IgD-negative memory B cell (primary cell): Measurements from ENCODE around the gene VAMP2. TPM values are rescaled to one million over a fixed set of nuclear protein-coding genes. Genes with fewer than 3 reads are reported as not detected.

Source experiments
- H3K27ac Mint-ChIP-seq, 3 donors: one replicate each; pipeline ENCODE4 v1.8.0; 2020 to 2022; ENCODE audit warnings: mild to moderate bottlenecking in 3 of 3, mixed read lengths in 3 of 3, moderate library complexity in 1 of 3
- H3K27me3 Mint-ChIP-seq: one replicate; pipeline ENCODE4 v1.8.0; 2021; ENCODE audit warnings: mixed read lengths
- H3K36me3 Mint-ChIP-seq: one replicate; pipeline ENCODE4 v1.8.0; 2020; ENCODE audit warnings: mild to moderate bottlenecking, mixed read lengths
- H3K4me1 Mint-ChIP-seq, 3 donors: one replicate each; pipeline ENCODE4 v1.8.0; 2020 to 2022; ENCODE audit warnings: mixed read lengths in 3 of 3, mild to moderate bottlenecking in 1 of 3
- H3K4me3 Mint-ChIP-seq, 4 donors: one replicate each; pipeline ENCODE4 v1.8.0; 2020 to 2022; ENCODE audit warnings: mild to moderate bottlenecking in 4 of 4, mixed read lengths in 4 of 4, moderate library complexity in 3 of 4
- H3K9me3 Mint-ChIP-seq, 3 donors: one replicate each; pipeline ENCODE4 v1.8.0; 2020 to 2021; ENCODE audit warnings: mixed read lengths in 3 of 3, mild to moderate bottlenecking in 1 of 3
- polyA plus RNA-seq: library from polyadenylated mRNA; unstranded; fragments of 300-500 nt; fragmentation: Illumina TruSeq; gene quantifications from one replicate; pipeline ENCODE4 v1.2.3, GENCODE V29; 2021

Gene VAMP2
- polyA plus RNA-seq, 1 donor from 2014 or later = 83.7 TPM

GRCh38 chr17:8144401-8145231, 18.1 kb downstream of the VAMP2 start:
- no peak overlapping the region for H3K27ac Mint-ChIP-seq

GRCh38 chr17:8143581-8144400, 19.0 kb downstream of the VAMP2 start:
- Mint-ChIP-seq H3K36me3 (peaks cover 6% of the 10 kb centered on the region), H3K4me1 (peaks cover 0 to 5% (median 2%) of the 10 kb centered on the region in 3 donors)

More at GRCh38 chr17:8144401-8145231, 18.1 kb downstream of the VAMP2 start:
- H3K27me3 Mint-ChIP-seq = no peaks in the 10 kb centered on the region
- H3K4me3 Mint-ChIP-seq = peak overlapping the region in 1 of 4 donors; percentile 74
- no peaks in the 10 kb centered on the region for H3K9me3 Mint-ChIP-seq
- H3K4me1 Mint-ChIP-seq = peaks cover 0 to 2% (median 2%) of the 10 kb centered on the region in 3 donors
- H3K36me3 Mint-ChIP-seq = peaks cover 6% of the 10 kb centered on the region

GRCh38 chr17:8142887-8143580, 19.7 kb downstream of the VAMP2 start:
- Mint-ChIP-seq H3K9me3 (no peaks in the 10 kb centered on the region), H3K27ac (peak overlapping the region in 1 of 3 donors; percentile 46), H3K4me3 (peak overlapping the region in 1 of 4 donors; percentile 74), H3K27me3 (no peaks in the 10 kb centered on the region), H3K36me3 (peaks cover 6% of the 10 kb centered on the region), H3K4me1 (peaks cover 0 to 5% (median 2%) of the 10 kb centered on the region in 3 donors)

More at GRCh38 chr17:8143581-8144400, 19.0 kb downstream of the VAMP2 start:
- Mint-ChIP-seq H3K27me3 (no peaks in the 10 kb centered on the region), H3K4me3 (peak overlapping the region in 3 of 4 donors; percentile 30 to 74 (median 33)), H3K9me3 (no peaks in the 10 kb centered on the region), H3K27ac (peak overlapping the region in 1 of 3 donors; percentile 35)

GRCh38 chr17:8142158-8142886, 20.4 kb downstream of the VAMP2 start:
- H3K36me3 Mint-ChIP-seq = peaks cover 3% of the 10 kb centered on the region
- peak overlapping the region in 1 of 4 donors; percentile 41 for H3K4me3 Mint-ChIP-seq
- peaks cover 0 to 5% (median 2%) of the 10 kb centered on the region in 3 donors for H3K4me1 Mint-ChIP-seq
- no peaks in the 10 kb centered on the region for H3K9me3 Mint-ChIP-seq
- no peaks in the 10 kb centered on the region for H3K27me3 Mint-ChIP-seq
- H3K27ac Mint-ChIP-seq = no peak overlapping the region

GRCh38 chr17:8141741-8142140, 21.0 kb downstream of the VAMP2 start:
- Mint-ChIP-seq H3K36me3 (peaks cover 3% of the 10 kb centered on the region), H3K4me1 (peaks cover 0 to 5% (median 2%) of the 10 kb centered on the region in 3 donors), H3K27ac (peak overlapping the region in 1 of 3 donors; percentile 84), H3K9me3 (no peaks in the 10 kb centered on the region), H3K27me3 (no peaks in the 10 kb centered on the region), H3K4me3 (peak overlapping the region in 2 of 4 donors; percentile 41 to 60)

- peak overlapping the region in 2 of 4 donors; percentile 33 to 41 for H3K4me3 Mint-ChIP-seq
- H3K27me3 Mint-ChIP-seq = no peaks in the 10 kb centered on the region
- H3K9me3 Mint-ChIP-seq = no peaks in the 10 kb centered on the region
- peak overlapping the region in 2 of 3 donors; percentile 39 to 84 for H3K27ac Mint-ChIP-seq
- H3K36me3 Mint-ChIP-seq = no peaks in the 10 kb centered on the region
- H3K4me1 Mint-ChIP-seq = peaks cover 0 to 4% (median 0%) of the 10 kb centered on the region in 3 donors
These were observed 21.7 kb downstream of the VAMP2 start for GRCh38 chr17:8141045-8141444.

GRCh38 chr17:8140065-8141029, 22.4 kb downstream of the VAMP2 start:
- peaks cover 0 to 4% (median 0%) of the 10 kb centered on the region in 3 donors for H3K4me1 Mint-ChIP-seq
- peak overlapping the region in 1 of 4 donors; percentile 33 for H3K4me3 Mint-ChIP-seq
- H3K36me3 Mint-ChIP-seq = no peaks in the 10 kb centered on the region
- H3K9me3 Mint-ChIP-seq = no peaks in the 10 kb centered on the region
- no peak overlapping the region for H3K27ac Mint-ChIP-seq
- no peaks in the 10 kb centered on the region for H3K27me3 Mint-ChIP-seq

- H3K36me3 Mint-ChIP-seq = no peaks in the 10 kb centered on the region
- no peak overlapping the region for H3K27ac Mint-ChIP-seq
These were observed 23.9 kb downstream of the VAMP2 start for GRCh38 chr17:8138672-8139371.

GRCh38 chr17:8138374-8138671, 24.4 kb downstream of the VAMP2 start:
- Mint-ChIP-seq H3K27me3 (no peaks in the 10 kb centered on the region), H3K36me3 (no peaks in the 10 kb centered on the region), H3K9me3 (no peaks in the 10 kb centered on the region), H3K4me3 (no peak overlapping the region), H3K27ac (no peak overlapping the region), H3K4me1 (peaks cover 0 to 4% (median 0%) of the 10 kb centered on the region in 3 donors)

More at GRCh38 chr17:8138672-8139371, 23.9 kb downstream of the VAMP2 start:
- Mint-ChIP-seq H3K27me3 (no peaks in the 10 kb centered on the region), H3K4me3 (no peak overlapping the region), H3K9me3 (no peaks in the 10 kb centered on the region), H3K4me1 (peaks cover 0 to 4% (median 0%) of the 10 kb centered on the region in 3 donors)

GRCh38 chr17:8137645-8138373, 24.9 kb downstream of the VAMP2 start:
- no peak overlapping the region for H3K27ac Mint-ChIP-seq
- H3K4me1 Mint-ChIP-seq = peaks cover 0 to 4% (median 0%) of the 10 kb centered on the region in 3 donors
- no peaks in the 10 kb centered on the region for H3K36me3 Mint-ChIP-seq
- H3K9me3 Mint-ChIP-seq = no peaks in the 10 kb centered on the region
- no peak overlapping the region for H3K4me3 Mint-ChIP-seq
- no peaks in the 10 kb centered on the region for H3K27me3 Mint-ChIP-seq

GRCh38 chr17:8133941-8134340, 28.8 kb downstream of the VAMP2 start:
- peak overlapping the region in 1 of 3 donors; percentile 26 for H3K27ac Mint-ChIP-seq
- H3K27me3 Mint-ChIP-seq = peaks cover 4% of the 10 kb centered on the region
- no peak overlapping the region for H3K4me3 Mint-ChIP-seq
- no peaks in the 10 kb centered on the region for H3K36me3 Mint-ChIP-seq
- no peaks in the 10 kb centered on the region for H3K9me3 Mint-ChIP-seq
- H3K4me1 Mint-ChIP-seq = no peaks in the 10 kb centered on the region

GRCh38 chr17:8133399-8133798, 29.3 kb downstream of the VAMP2 start:
- no peak overlapping the region for H3K4me3 Mint-ChIP-seq
- peak overlapping the region in 1 of 3 donors; percentile 44 for H3K27ac Mint-ChIP-seq
- peaks cover 4% of the 10 kb centered on the region for H3K27me3 Mint-ChIP-seq
- H3K9me3 Mint-ChIP-seq = no peaks in the 10 kb centered on the region
- H3K36me3 Mint-ChIP-seq = no peaks in the 10 kb centered on the region
- peaks cover 0 to under 1% (median 0%) of the 10 kb centered on the region in 3 donors for H3K4me1 Mint-ChIP-seq
